WI38 (cell line): ENCODE measurements around the gene SYTL5.

Experiments
- H3K4me3 ChIP-seq: 2 replicates; pipeline ENCODE4 v1.5.1; 2011; ENCODE audit warnings: low read depth, mild to moderate bottlenecking, control low read depth, low read length
- CTCF ChIP-seq: IDR thresholded peaks from 2 replicates; pipeline ENCODE4 v1.5.1; 2012; ENCODE audit warnings: low read depth, mild to moderate bottlenecking, control low read depth, low read length

SYTL5 gene

GRCh38 chrX:38050806-38051205 is 44.5 kb downstream of the SYTL5 start:
- H3K4me3 ChIP-seq = no peak overlapping the region
- TF ChIP-seq CTCF = no peak

GRCh38 chrX:38052096-38052495 is 45.7 kb downstream of the SYTL5 start:
- no peak for TF ChIP-seq CTCF
- no peak overlapping the region for H3K4me3 ChIP-seq

GRCh38 chrX:38055170-38055847 is 49.0 kb downstream of the SYTL5 start:
- no peak for TF ChIP-seq CTCF
- H3K4me3 ChIP-seq = no peak overlapping the region

GRCh38 chrX:38060331-38060878 is 54.1 kb downstream of the SYTL5 start:
- no peak for TF ChIP-seq CTCF
- no peak overlapping the region for H3K4me3 ChIP-seq

GRCh38 chrX:38061335-38061734 is 55.0 kb downstream of the SYTL5 start:
- no peak for TF ChIP-seq CTCF
- no peak overlapping the region for H3K4me3 ChIP-seq

- no peak for TF ChIP-seq CTCF
- H3K4me3 ChIP-seq = no peak overlapping the region
Measured at GRCh38 chrX:38066934-38067333, 60.6 kb downstream of the SYTL5 start.

- no peak for TF ChIP-seq CTCF
- no peak overlapping the region for H3K4me3 ChIP-seq
Measured at GRCh38 chrX:38069273-38069672, 62.9 kb downstream of the SYTL5 start.
